Transverse colon (tissue), 3 donors: ENCODE measurements around the gene ADAM10.
"Not testable (repeated sequence)": the region's sequence is repeated elsewhere in the genome, so short reads cannot be mapped to it uniquely, and the experiment has no call there.

Source experiments
- CTCF ChIP-seq, 5 experiments: fragments of 200-600 bp in 3 of 5; fragments of 450-650 bp in 2 of 5; sonication (generic) in 3 of 5; IDR thresholded peaks; 1 replicate in 2 of 5; 2 replicates in 3 of 5; pipeline ENCODE4 v1.5.1; 2016 to 2017; ENCODE audit warnings: antibody characterized with exemption in 5 of 5, inconsistent platforms in 3 of 5, mild to moderate bottlenecking in 2 of 5, moderate library complexity in 1 of 5
- POLR2A ChIP-seq: fragments of 450-650 bp; IDR thresholded peaks from one replicate; pipeline ENCODE4 v1.6.1; 2016; ENCODE audit warnings: antibody characterized with exemption, mild to moderate bottlenecking, moderate library complexity

- not testable (repeated sequence) for TF ChIP-seq POLR2A; CTCF (IDR thresholded peaks at IDR 0.05)
Measured at GRCh38 chr15:58620268-58620667, 129.2 kb downstream of the ADAM10 start.
